ENCODE results near the gene PKD1.

PKD1 gene

DNA sequence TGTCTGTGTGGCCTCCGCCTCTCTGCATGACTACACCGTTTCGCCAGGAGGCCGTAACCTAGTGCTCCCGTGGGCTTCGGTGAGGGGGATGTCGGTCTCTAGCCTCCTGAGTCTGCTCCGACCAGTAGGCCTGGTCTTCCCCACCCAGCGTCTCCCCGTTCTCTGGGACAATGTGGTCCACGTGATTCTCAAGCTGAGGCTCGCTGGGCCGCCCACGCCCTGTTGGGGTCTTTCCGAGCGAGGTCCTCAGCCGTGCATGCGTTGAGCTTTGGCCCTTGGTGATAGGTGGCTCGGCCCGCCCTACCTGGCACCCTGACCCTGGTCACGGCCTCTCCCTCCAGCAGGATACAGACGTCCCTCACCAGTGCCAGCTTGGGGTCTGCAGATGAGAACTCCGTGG, 57.0 kb downstream of the PKD1 start:
- Mint-ChIP-seq H3K9me3 (no peaks in the 10 kb centered on the region), H3K27me3 (no peaks in the 10 kb centered on the region), H3K36me3 (ENCODE audit: low read depth) (peaks cover 10% of the 10 kb centered on the region), H3K4me3 (no peak overlapping the region), H3K4me1 (ENCODE audit: low read depth) (no peaks in the 10 kb centered on the region), H3K27ac (no peak overlapping the region)

DNA sequence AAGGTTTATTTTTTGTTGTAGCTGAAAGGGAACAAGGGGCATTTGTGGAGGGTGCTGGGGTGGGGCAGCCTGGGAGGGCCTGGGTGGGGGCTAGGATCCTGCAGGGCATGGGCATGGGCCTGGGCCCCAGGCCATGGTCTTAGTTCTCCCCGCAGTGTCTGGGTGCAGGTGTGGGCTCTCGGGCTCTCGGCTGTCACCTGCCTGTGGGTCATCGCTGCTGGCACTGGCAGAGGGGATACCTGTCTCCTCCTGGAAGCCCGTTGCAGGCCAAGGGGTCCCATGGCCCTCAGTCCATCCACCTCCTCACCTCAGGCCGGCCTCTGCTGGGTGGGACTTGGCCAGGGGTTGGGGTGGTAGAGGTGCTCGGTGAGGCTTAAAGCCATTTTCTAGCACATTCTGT, 57.6 kb downstream of the PKD1 start:
- Mint-ChIP-seq H3K4me1 (ENCODE audit: low read depth) (no peaks in the 10 kb centered on the region), H3K9me3 (no peaks in the 10 kb centered on the region), H3K36me3 (ENCODE audit: low read depth) (peaks cover 10% of the 10 kb centered on the region), H3K4me3 (no peak overlapping the region), H3K27ac (no peak overlapping the region), H3K27me3 (no peaks in the 10 kb centered on the region)

DNA sequence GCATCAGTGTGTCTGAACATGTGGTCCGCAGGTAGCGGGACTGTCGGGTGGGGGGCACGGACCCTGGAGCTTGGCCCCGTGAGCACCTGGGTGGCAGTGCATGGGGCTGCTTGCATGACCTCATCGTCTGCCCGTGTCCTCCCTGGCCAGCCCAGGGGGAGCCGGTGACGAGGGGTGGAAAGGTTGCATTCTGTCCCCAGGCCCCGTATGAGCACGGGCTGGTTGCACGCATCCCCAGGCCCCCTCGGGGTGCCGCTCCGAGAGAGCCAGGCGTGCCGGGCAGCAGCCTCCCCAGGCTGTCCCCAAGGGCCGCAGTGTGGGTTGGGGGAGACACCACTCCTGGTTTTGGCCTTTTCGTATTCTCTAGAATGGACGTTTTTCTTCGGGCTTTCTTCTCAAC, 58.0 kb downstream of the PKD1 start:
- Mint-ChIP-seq H3K4me1 (ENCODE audit: low read depth) (no peaks in the 10 kb centered on the region), H3K27me3 (no peaks in the 10 kb centered on the region), H3K36me3 (ENCODE audit: low read depth) (peaks cover 10% of the 10 kb centered on the region), H3K4me3 (no peak overlapping the region), H3K9me3 (no peaks in the 10 kb centered on the region), H3K27ac (no peak overlapping the region)

GRCh38 chr16:2077016-2077415, 58.7 kb downstream of the PKD1 start:
- H3K4me3 Mint-ChIP-seq = no peak overlapping the region
- H3K27me3 Mint-ChIP-seq = no peaks in the 10 kb centered on the region
- H3K4me1 Mint-ChIP-seq (ENCODE audit: low read depth) = no peaks in the 10 kb centered on the region
- H3K9me3 Mint-ChIP-seq = no peaks in the 10 kb centered on the region
- no peak overlapping the region for H3K27ac Mint-ChIP-seq
- peaks cover 10% of the 10 kb centered on the region for H3K36me3 Mint-ChIP-seq (ENCODE audit: low read depth)

DNA sequence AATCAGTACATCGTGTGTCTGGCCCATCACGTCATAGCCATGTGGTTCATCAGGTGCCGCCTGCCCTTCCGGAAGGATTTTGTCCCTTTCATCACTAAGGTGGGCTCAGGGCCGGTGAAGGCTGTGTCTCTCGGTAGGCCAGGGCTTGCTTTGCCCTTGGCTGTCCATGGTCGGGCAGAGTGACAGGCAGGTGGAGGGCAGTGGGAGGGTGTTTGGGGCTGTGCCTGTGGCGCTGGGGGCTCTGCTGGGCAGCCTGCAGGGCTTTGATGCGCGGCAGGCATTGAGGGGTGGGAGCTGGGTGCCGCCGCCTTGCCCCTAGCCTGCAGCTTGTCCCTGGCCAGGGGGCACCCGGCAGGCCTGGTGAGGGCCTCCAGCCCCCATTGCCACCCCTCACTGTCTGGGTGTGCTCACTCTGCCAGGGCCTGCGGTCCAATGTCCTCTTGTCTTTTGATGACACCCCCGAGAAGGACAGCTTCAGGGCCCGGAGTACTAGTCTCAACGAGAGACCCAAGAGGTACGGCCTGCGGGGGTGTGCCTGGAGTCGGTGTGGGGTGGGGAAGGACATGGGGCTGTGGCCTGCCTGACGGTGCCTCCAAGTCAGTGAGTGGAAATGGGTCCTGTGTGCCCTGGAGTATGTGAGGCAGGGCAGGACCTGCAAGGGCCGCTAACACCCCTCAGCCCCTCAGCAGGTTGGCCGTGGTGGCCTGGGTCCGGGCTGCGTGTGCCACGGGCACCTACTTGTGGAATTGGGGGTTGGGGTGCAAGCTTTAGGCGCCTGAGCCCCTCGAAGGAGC, 59.4 kb downstream of the PKD1 start:
- Mint-ChIP-seq H3K4me3 (no peak overlapping the region), H3K36me3 (ENCODE audit: low read depth) (peaks cover 10% of the 10 kb centered on the region), H3K4me1 (ENCODE audit: low read depth) (no peaks in the 10 kb centered on the region), H3K27me3 (no peaks in the 10 kb centered on the region), H3K9me3 (no peaks in the 10 kb centered on the region), H3K27ac (no peak overlapping the region)

DNA sequence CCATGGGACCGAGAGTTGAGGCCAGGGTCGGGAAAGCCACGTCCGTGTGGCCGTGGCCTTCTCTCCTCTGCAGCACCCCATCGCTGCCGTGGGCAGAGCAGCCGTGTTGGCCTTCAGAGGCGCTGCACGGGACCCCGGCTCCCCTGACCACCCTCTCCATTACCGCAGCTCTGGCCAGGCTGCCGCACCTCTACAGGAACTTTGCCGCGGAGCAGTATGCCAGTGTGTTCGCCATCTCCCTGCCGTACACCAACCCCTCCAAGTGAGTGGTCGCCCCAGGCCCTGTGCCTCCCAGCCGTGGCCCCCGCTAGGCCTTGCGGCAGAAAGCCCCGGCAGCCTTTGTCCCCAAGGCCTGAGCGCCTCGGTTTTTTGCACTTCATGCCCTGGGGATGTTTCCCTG, 60.1 kb downstream of the PKD1 start:
- Mint-ChIP-seq H3K9me3 (no peaks in the 10 kb centered on the region), H3K4me3 (no peak overlapping the region), H3K27ac (no peak overlapping the region), H3K27me3 (no peaks in the 10 kb centered on the region), H3K36me3 (ENCODE audit: low read depth) (peaks cover 10% of the 10 kb centered on the region), H3K4me1 (ENCODE audit: low read depth) (no peaks in the 10 kb centered on the region)

- Mint-ChIP-seq H3K36me3 (ENCODE audit: low read depth) (peaks cover 15% of the 10 kb centered on the region), H3K4me3 (no peak overlapping the region), H3K27me3 (no peaks in the 10 kb centered on the region), H3K27ac (no peak overlapping the region), H3K9me3 (no peaks in the 10 kb centered on the region), H3K4me1 (ENCODE audit: low read depth) (no peaks in the 10 kb centered on the region)
These were observed 61.6 kb downstream of the PKD1 start for GRCh38 chr16:2074071-2074470.

- peaks cover 23% of the 10 kb centered on the region for H3K36me3 Mint-ChIP-seq (ENCODE audit: low read depth)
- no peaks in the 10 kb centered on the region for H3K9me3 Mint-ChIP-seq
- no peak overlapping the region for H3K4me3 Mint-ChIP-seq
- H3K27ac Mint-ChIP-seq = no peak overlapping the region
- H3K4me1 Mint-ChIP-seq (ENCODE audit: low read depth) = no peaks in the 10 kb centered on the region
- no peaks in the 10 kb centered on the region for H3K27me3 Mint-ChIP-seq
These were observed 62.8 kb downstream of the PKD1 start for GRCh38 chr16:2072926-2073325.

GRCh38 chr16:2071454-2072202, 64.1 kb downstream of the PKD1 start:
- H3K9me3 Mint-ChIP-seq = no peaks in the 10 kb centered on the region
- H3K4me1 Mint-ChIP-seq (ENCODE audit: low read depth) = no peaks in the 10 kb centered on the region
- H3K4me3 Mint-ChIP-seq = no peak overlapping the region
- H3K27ac Mint-ChIP-seq = no peak overlapping the region
- H3K36me3 Mint-ChIP-seq (ENCODE audit: low read depth) = peaks cover 22% of the 10 kb centered on the region
- no peaks in the 10 kb centered on the region for H3K27me3 Mint-ChIP-seq

DNA sequence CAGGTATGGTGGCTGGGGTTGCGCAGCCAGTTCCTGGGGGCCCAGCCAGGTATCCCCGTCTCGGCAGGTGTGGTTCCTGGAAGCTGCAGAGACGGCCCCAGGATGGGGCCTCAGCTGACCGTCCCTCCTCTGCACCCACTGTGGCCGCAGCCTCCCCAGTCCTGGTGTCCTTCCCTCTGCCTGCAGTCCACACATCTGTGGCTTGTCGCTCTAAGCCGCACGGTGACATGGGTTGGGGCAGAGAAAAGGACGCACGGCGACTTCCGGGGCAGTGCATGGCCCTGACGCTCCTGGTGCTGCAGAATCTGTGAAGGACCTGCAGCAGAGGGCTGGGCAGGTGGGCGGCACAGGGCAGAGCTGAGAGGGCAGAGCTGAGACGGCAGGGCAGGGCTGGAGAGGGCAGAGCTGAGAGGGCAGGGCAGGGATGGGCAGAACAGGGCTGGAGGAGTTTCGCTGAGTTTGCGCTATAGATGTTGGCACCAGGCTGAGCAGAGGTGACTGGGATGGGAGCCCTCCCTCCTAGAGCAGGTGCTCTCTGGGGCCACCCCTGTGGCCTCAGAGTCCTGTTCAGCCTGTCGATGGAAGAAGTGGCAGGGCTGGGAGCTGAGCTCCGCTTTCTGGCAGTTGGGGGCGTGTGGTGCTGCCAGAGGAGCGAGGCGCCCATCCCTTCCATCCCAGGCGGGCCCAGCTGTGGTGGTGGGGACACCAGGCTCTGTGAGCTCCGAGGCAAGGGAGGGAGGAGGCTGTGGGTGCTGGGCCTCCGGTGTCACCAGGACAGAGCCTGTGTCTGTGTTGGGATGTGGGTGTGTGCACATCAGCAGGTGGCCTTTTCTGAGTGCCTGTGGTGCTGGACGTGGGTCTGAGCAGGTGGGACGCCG, 64.9 kb downstream of the PKD1 start:
- Mint-ChIP-seq H3K36me3 (ENCODE audit: low read depth) (peaks cover 27% of the 10 kb centered on the region), H3K4me3 (no peak overlapping the region), H3K27me3 (no peaks in the 10 kb centered on the region), H3K9me3 (no peaks in the 10 kb centered on the region), H3K27ac (no peak overlapping the region), H3K4me1 (ENCODE audit: low read depth) (no peaks in the 10 kb centered on the region)

GRCh38 chr16:2066139-2066538, 69.6 kb downstream of the PKD1 start:
- Mint-ChIP-seq H3K4me1 (ENCODE audit: low read depth) (no peaks in the 10 kb centered on the region), H3K4me3 (no peak overlapping the region), H3K27ac (no peak overlapping the region), H3K27me3 (no peaks in the 10 kb centered on the region), H3K9me3 (no peaks in the 10 kb centered on the region), H3K36me3 (ENCODE audit: low read depth) (peaks cover 25% of the 10 kb centered on the region)

- Mint-ChIP-seq H3K36me3 (ENCODE audit: low read depth) (peaks cover 20% of the 10 kb centered on the region), H3K27ac (no peak overlapping the region), H3K27me3 (no peaks in the 10 kb centered on the region), H3K9me3 (no peaks in the 10 kb centered on the region), H3K4me3 (no peak overlapping the region), H3K4me1 (ENCODE audit: low read depth) (no peaks in the 10 kb centered on the region)
These were observed 71.2 kb downstream of the PKD1 start for GRCh38 chr16:2064368-2064945.

GRCh38 chr16:2063861-2064260, 71.8 kb downstream of the PKD1 start:
- Mint-ChIP-seq H3K9me3 (no peaks in the 10 kb centered on the region), H3K36me3 (ENCODE audit: low read depth) (peaks cover 17% of the 10 kb centered on the region), H3K4me3 (no peak overlapping the region), H3K27me3 (no peaks in the 10 kb centered on the region), H3K4me1 (ENCODE audit: low read depth) (no peaks in the 10 kb centered on the region), H3K27ac (no peak overlapping the region)

DNA sequence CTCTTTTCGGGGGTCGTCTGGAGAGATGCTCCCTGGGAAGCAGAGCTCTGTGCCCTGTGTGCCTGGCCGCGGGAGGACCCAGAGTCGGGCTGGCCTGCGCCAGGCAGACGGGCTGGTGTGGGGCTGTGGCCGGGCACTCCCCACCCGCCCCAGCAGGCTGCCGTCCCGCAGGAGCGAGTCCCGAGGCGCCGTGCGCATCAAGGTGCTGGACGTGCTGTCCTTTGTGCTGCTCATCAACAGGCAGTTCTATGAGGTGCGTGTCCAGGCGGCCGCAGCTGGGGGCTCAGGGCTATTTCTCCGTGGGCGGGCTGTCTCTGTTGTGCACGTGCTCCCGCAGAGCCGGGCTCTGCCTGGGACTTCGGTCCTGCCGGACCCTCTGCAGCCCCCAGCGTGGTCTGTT, 72.9 kb downstream of the PKD1 start:
- H3K36me3 Mint-ChIP-seq (ENCODE audit: low read depth) = peaks cover 12% of the 10 kb centered on the region
- no peak overlapping the region for H3K4me3 Mint-ChIP-seq
- H3K9me3 Mint-ChIP-seq = no peaks in the 10 kb centered on the region
- H3K27me3 Mint-ChIP-seq = no peaks in the 10 kb centered on the region
- no peak overlapping the region for H3K27ac Mint-ChIP-seq
- no peaks in the 10 kb centered on the region for H3K4me1 Mint-ChIP-seq (ENCODE audit: low read depth)

GRCh38 chr16:2061526-2061925, 74.2 kb downstream of the PKD1 start:
- no peak overlapping the region for H3K4me3 Mint-ChIP-seq
- H3K36me3 Mint-ChIP-seq (ENCODE audit: low read depth) = peaks cover 7% of the 10 kb centered on the region
- H3K27ac Mint-ChIP-seq = no peak overlapping the region
- H3K27me3 Mint-ChIP-seq = no peaks in the 10 kb centered on the region
- no peaks in the 10 kb centered on the region for H3K9me3 Mint-ChIP-seq
- no peaks in the 10 kb centered on the region for H3K4me1 Mint-ChIP-seq (ENCODE audit: low read depth)

Measured in stimulated activated naive CD8-positive, alpha-beta T cell treated with anti-CD3 and anti-CD28 coated beads, Interleukin-15, Interleukin-2, amounts not matched to agents 100 ng/mL and 50 ng/mL, for 24 hours (primary cell).